MM.1S (cell line): Measurements from ENCODE around the gene TBC1D21.

ENCODE experiments used
- CTCF ChIP-seq: fragments of 300-600 bp; sonication (generic); IDR thresholded peaks from 2 replicates; pipeline ENCODE4 v1.5.1; 2016; ENCODE audit warnings: antibody characterized with exemption, low read length, mixed read lengths
- EZH2 ChIP-seq: fragments of 300-600 bp; sonication (generic); optimal IDR thresholded peaks from 2 replicates; pipeline ENCODE3; 2017; ENCODE audit warnings: low read depth, mild to moderate bottlenecking, antibody characterized with exemption, low read length, mixed read lengths
- EZH2phosphoT487 ChIP-seq: fragments of 300-600 bp; sonication (generic); IDR thresholded peaks from 2 replicates; pipeline ENCODE4 v1.6.1; 2018; ENCODE audit warnings: antibody characterized with exemption, low read length

DNA sequence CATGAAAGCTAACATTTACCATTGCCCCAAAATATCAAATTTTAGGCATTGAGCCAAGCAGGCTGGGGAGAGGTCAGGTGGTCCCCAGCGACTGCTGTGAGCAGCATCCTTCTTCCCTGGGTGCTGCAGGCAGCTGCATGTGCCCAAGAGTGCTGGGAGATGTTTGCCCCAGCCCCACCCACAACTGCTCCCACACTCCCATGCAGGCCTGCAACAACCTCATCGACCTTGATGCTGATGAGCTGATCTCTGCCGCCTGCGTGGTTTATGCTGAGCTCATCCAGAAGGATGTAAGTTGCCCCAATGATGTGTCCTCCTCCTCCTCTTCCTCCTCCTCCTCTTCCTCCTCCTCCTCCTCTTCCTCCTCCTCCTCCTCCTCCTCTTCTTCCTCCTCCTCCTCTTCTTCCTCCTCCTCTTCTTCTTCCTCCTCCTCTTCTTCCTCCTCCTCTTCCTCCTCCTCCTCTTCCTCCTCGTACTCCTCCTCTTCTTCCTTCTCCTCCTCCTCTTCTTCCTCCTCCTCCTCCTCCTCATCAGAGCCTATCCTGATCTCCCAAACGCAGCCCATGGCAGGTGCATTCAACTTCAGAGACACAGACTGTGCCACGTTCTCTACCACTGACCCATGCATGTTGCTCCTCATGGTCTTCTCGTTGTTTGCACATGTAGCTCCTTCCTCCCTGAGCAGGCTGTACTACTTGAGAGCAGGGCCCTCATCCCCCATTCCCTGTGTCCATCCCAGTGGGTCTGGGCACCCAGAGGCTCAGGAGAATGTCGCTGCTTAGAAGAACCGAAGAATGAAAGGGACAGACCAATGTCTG is 15.1 kb downstream of the TBC1D21 start:
- no peak for TF ChIP-seq CTCF
- TF ChIP-seq EZH2phosphoT487: no peak
- no peak for TF ChIP-seq EZH2
